Stimulated activated CD4-positive, alpha-beta T cell treated with anti-CD3 and anti-CD28 coated beads, Interleukin-1b, Interleukin-23, amount 100 ng/mL, for 24 hours (primary cell): ENCODE results near the gene ESYT2.

ENCODE experiments used
- DNase-seq, 4 experiments: peaks; one replicate each; pipeline ENCODE4 v3.0.0-alpha.2; 2020; ENCODE audit warnings: low read depth in 4 of 4, low spot score in 1 of 4

ESYT2 gene

GRCh38 chr7:158828133-158829020, 932 bp downstream of the ESYT2 start:
- no peak for DNase-seq

GRCh38 chr7:158827411-158828132, 1.7 kb downstream of the ESYT2 start:
- no peak for DNase-seq

DNA sequence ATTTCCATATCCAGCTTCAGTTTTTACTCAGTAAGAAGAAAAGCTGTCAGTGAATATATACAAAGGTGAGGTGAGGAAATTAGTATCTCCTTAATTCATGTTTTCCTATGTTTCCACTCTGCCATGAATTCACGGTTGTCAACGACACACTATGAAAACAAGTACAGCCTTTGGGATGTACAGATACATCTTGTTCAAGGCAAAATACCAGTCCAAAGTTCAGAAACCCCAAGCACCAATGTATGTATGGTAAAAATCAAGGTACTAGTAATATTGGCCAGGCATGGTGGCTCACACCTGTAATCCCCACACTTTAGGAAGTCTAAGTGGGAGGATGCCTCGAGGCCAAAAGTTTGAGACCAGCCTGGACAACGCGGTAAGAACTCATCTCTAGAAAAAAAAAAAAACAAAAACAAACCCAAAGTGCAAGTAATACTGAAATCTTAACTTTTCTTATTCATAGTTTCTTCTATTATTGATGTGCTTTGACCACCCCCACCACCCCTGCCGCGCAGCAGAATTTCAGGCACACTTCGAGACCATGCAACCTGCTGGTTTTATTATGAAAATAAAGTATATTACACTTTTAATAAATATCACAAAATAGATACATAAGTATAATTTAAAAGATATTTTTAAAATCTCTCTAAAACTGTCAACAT, 3.5 kb downstream of the ESYT2 start:
- DNase-seq: no peak

- no peak for DNase-seq
These were observed 5.3 kb downstream of the ESYT2 start for GRCh38 chr7:158824028-158824427.

GRCh38 chr7:158821171-158822031, 7.9 kb downstream of the ESYT2 start:
- no peak for DNase-seq

GRCh38 chr7:158820656-158821055, 8.7 kb downstream of the ESYT2 start:
- DNase-seq: no peak

DNA sequence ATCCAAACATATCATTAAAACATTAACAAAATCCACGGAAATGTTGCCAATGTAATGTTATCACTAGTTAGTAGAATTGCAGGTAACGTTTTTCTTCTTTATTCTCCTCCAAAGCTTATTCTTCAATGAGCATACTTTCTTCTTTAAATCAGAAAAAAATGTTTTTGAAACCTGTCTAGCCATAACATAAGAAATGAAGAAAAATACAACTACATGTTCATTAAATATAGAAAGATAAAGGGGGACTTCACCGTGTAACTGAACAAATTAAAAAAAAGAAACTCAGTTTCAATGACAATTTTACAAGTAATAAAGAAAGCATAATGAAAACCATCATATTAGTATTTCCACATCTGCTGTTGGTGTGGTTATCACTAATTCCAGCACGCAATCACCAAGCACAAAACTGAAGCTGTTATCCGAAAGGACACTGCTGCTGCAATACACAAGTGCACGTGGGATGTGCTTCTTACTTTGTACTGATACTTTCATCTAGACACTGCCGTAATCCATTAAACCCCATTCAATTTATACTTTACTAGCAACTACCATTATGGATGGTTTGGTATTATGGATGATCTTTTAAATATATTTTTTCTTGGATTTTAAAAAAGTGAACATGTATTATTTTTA, 9.6 kb downstream of the ESYT2 start:
- no peak for DNase-seq

DNA sequence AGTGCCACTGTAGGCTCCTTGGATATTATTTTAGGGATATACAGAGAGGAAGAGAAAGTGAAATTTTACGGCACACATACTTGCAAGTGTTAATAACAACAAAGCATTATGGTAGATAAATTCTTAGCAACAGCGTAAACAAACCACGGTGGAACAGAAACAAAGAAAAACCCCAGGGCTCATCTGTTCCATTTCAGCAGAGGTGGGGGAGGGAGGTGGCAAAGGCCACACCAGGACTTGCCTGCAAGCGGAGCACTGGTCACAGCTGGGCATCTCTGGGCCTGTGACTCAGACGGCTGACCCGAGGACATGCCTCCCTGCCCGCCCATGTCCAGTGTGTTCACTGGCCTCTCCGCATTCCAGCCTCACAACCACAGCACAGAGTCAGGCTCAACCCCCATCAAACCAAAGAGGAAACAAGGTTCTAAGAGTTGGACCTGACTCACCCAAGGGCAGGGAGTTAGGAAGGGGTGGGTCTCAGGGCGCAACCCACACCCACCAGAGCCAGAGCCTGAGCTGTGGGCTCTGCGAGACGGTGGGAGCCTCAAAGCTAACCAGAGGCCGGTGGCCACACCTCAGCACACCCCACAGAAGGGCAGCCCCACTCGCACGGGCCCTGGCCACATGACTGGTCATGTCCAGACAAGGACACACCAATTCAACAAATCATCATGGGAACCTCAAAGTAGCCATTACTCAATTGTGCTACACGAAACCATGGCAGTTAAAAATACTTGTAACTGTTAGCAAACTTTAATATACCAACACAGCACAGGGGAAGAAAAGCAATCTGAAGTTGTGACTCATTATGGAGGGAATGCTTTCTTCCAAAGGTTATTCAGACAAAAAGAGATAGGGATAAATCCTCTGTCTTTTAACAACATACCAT, 10.7 kb downstream of the ESYT2 start:
- peak in 1 of 4 experiments; percentile 48 for DNase-seq

DNA sequence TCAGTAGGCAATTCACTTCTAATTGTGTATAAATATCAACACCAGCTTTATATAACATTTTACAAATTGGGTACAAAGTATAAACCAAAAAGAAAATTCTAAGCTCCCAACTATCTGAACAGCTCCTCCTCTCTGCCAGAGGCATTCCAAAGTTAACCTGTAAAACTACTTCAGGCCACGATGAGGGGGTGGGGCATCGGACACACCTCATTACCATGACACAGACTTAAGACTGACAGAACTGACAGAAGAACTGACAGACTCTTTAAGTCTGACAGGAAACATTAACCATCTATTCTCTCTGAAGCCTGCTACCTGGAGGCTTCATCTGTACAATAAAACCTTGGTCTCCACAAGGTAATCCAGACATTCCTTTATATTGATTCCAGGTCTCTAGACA, 12.3 kb downstream of the ESYT2 start:
- no peak for DNase-seq

DNA sequence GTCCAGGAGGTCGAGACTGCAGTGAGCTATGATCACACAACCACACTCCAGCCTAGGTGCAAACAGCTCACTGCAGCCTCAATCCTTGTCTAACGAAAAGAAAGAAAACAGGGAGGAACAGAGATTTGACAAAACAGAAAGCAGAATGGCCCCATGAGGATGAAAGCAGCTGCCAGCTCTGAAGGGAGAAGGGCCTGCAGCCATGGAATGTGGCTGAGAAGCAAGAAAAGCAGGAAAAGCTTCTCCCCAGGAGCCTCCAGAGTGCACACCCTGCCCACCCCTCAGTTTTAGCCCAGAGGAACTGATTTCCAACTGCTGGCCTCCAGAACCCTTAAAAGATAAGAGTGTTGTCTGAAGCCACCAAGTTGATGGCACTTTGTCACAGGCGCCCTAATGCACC, 13.0 kb downstream of the ESYT2 start:
- DNase-seq: no peak

- DNase-seq: no peak
These were observed 13.5 kb downstream of the ESYT2 start for GRCh38 chr7:158815800-158816128.

DNA sequence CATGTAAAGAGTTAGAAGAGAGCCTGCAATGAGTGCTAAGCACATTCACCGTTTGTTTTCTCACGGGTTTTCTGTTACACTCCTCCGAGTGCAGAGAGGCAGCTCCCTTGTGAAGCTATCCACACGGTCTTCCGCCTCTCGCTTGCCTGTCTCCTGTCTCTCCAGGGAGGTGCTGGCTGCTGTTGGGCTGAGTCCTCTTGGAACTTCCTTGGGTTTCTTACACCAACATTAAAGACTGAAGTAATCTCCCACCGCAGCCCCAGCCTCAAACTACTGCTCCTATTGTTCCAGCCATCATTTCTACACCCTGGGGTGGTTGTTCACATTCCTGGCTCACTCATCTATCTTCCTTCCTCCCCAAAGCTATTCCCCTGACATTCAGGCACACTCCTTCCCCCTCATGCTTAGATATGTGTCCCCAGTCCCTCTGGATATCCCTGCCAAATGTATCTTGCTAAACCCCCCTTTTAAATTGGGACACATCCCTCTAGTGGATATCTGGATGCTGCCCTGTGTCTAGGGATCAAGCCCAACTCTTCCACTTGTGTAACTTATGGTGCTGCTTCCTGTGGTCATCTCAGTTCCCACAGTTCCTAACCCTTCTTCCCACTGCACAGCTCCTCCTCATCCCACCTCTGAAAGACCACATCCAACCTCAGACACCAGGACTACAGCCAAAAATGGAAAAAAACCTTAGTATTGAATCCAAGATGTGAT, 14.1 kb downstream of the ESYT2 start:
- DNase-seq: no peak

GRCh38 chr7:158814637-158815036, 14.7 kb downstream of the ESYT2 start:
- DNase-seq: no peak

DNA sequence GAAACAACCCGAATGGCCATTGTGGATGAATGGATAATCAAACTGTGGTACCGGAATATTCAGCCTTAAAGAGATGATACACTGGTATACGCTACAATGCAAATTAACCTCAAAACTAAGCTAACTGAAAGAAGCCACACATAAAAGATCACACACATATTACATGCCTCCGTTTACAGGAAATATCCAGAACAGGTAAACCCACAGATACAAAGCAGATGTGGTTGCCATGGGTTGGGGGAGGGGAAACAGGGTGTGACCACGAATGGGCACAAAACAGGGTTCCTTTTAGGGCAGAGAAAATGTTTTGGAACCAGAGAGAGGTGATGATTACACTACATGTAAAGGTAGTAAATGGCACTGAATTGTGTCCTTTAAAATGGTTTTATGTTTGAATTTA, 16.6 kb downstream of the ESYT2 start:
- DNase-seq: no peak

DNA sequence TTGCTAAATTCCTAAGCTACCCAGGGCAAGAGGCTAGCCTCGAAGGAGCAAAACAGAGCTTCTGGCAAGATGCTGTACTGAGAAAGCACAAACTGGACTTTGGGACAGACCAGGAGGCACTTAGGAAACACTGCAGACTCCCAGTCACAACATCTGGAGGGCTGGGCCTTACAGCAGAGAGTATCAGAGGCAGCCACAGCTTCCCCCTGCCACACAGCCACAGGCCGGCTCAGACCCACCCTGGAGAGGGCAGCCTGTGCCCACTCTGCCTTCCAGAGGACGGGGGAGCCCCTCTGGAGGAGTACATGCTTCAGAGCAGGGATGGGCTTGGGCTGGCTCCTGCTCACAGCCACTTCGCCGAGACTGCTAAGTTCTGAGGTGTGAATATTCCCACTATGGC, 17.4 kb downstream of the ESYT2 start:
- DNase-seq: no peak

DNA sequence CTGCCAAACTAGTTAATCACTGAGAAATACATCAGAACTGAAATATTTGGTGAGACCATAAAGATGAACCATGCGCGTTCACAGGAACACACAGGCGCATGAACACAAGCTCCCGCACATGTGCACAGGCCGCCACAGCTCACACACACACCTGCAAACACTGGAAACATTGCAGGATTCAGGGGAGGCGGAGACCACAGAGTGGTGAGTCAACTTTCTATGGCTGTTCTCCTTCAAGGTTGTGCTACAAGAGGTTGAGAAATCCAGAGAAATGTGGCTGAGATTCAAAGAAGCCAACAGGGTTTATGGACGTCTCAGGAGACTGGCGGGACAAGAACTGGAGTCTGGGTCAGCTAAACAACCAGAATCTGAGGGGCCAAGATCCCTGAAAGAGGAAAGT, 17.8 kb downstream of the ESYT2 start:
- peak in 2 of 4 experiments; percentile 46 to 57 for DNase-seq

- DNase-seq: no peak
These were observed 18.5 kb downstream of the ESYT2 start for GRCh38 chr7:158810846-158811245.

DNA sequence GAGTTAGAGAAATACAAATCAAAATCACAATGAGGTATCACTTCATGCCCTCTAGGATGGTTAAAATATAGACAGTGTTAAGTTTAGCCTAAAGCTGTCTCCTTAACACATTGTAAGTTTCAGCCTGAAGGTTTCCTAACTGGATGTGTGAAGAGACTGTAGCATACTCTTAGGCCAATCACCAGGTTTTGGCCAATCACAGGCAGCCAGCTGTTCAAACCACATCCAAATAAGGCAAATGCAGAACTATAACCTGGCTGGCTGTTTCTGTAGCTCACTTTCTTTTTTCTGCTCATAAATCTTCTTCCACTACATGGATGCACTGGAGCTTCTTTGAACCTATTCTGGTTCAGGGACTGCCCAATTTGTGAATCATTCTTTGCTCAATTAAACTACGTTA, 19.7 kb downstream of the ESYT2 start:
- DNase-seq: no peak

- DNase-seq: no peak
These were observed 21.2 kb downstream of the ESYT2 start for GRCh38 chr7:158808126-158808525.
